NCI-H2081 (cell line): ENCODE measurements around the gene FTSJ1.

Experiments
- DNase-seq, 2 experiments: peaks; one replicate each; lab custom pipeline; 2025; lab: John Stamatoyannopoulos, UW

FTSJ1 gene

GRCh38 chrX:48470833-48471118 lies 5.2 kb upstream of the FTSJ1 start:
- no peak for DNase-seq

DNA sequence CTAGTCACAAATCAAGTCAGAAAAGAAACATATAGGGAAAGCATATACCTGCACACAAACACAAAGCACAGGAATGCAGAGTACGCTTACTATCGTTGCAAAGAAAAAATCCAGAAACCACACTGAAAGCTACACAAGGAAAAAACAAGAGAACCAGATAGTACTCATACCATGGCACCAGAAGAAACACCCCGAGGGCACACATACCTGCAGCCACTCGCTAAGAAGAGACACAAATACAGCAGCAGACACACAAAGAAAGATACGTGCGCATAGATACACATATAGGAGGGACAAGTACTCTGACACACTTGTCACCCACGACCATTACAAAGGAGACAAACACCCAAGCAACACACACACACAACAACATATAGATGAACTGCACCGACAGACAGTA lies 4.5 kb upstream of the FTSJ1 start:
- no peak for DNase-seq

- no peak for DNase-seq
Measured at GRCh38 chrX:48472225-48472624, 3.8 kb upstream of the FTSJ1 start.

DNA sequence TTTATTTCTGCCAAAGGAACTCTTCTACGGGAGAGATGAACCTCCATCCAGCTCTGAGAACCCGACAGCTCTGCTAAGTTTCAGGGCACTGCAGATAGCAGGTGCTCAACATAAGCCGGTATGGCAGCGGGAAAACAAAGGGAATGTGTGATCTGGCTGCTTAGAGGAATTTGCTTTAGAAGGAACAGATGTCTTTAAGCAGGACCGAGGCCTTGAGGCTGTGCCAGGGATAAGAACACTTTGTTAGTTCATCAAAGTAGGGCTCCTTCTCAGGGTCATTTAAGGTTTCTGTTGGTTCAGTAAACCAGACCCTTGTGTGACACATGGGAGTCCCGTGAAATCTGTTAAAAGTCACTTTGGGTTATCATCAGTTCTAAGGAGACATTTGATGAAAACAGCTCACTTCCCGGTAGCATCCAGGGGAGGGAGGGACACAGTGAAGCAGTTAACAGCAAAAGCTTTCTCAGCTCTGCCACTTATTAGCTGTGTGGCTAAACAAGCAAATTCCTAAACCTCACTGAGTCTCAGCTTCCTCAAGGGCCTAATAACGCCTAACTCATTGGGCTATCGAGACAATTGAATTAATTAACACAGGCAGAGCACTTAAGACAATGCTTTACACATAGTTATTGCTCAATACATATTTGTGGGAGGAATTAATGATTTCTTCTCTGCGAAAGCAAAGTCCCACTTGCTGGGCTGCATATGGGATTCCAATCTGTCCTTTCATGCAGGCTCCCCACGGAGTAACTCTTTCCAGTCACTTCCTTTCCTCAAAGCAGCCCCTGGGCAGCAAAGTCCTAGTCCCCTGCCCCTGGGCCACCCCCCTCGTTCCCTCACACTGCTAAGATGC lies 2.9 kb upstream of the FTSJ1 start:
- no peak for DNase-seq

GRCh38 chrX:48473704-48473990 lies 2.4 kb upstream of the FTSJ1 start:
- no peak for DNase-seq

GRCh38 chrX:48474127-48474526 lies 1.9 kb upstream of the FTSJ1 start:
- DNase-seq = no peak

DNA sequence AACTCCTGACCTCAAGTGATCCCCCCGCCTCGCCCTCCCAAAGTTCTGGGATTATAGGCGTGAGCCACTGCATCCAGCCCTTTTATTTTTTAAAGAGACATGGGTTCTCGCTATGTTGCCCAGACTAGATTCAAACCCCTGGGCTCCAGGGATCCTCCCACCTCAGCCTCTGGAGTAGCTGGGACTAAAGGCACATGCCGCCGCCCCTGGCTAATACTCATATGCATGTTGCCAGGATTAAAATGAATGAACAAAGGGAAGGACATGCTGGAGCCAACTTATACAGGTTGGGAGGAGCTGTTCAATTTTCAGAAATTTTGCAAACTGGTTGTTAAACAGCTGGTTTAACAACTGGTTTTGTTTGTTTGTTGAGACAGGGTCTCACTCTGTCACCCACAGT lies 1.4 kb upstream of the FTSJ1 start:
- DNase-seq = no peak

DNA sequence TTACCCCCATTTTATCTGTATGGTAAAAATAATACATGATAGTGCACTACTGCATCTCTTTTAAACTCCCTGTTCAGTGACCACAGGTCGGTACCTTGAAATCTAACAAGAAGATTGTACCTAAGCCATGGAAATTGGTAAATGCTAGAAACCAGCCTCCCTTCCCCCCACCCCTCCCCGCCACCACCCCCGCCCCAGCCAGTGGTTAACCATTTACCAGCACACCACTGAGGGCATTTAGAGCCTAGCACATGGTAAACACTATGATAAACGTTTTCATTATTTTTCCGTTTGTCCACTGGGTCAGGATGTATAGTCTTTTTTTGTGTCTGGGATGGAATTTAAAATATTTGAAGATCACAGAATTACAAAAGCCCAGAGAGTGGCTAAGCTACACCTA lies 703 bp upstream of the FTSJ1 start:
- DNase-seq = no peak

- no peak for DNase-seq
Measured at GRCh38 chrX:48476919-48477318, 920 bp downstream of the FTSJ1 start.

- no peak for DNase-seq
Measured at GRCh38 chrX:48477960-48478755, 2.2 kb downstream of the FTSJ1 start.

DNA sequence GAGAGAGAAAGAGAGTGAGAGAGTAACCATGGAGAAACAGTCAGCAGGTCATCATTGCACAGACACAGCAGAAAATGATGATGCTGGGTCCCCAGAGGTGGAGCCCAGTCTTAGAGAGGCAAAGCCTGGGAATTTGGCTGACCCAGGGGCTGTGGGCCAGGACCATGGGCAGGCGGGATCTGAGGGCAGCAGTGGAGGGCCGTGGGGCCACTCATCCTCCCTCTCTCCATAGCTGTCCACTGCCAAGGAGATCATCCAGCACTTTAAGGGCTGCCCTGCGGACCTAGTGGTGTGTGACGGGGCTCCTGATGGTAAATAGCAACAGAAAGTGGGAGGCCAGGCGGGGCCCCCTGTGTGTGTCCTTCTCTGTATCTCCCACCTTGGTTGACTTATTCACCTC lies 2.8 kb downstream of the FTSJ1 start:
- DNase-seq = no peak

DNA sequence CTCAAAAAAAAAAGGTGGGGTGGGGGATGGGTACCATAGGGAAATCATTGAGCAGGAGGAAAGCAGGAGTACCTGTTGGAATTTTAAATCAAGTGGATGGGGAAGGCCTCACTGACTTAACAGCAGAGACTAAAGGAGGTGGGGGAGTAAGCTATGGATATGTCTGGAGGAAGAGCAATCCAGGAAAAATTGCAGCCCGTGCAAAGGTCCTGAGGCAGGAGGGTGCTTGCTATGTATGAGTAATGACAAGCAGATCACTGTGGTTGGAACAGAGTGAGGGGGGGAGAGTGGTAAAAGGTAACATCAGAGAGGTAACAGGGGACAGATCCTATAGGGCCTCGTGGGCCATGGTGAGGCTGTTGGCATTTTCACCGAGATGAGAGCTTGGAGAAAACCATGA lies 4.1 kb downstream of the FTSJ1 start:
- no peak for DNase-seq

DNA sequence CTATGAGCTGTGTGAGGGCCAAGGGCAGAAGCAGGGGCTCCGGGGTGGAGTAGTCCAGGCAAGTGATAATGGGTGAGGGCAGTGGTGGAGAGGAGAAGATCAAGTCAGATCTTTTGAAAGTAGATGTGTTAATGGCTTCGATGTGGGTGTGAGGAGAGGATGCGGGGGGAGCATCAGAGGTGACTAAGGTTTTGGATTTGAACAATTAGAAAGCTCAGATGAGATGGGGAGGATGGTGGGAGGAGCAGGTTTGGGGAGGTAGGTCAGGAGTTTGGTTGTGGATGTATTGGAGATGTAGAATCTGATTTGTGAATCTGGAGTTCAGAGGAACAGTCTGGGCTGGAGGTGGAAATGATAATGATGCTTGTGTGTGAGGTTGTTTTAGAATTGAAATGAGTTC lies 4.6 kb downstream of the FTSJ1 start:
- no peak for DNase-seq

GRCh38 chrX:48482526-48482925 lies 6.5 kb downstream of the FTSJ1 start:
- no peak for DNase-seq

DNA sequence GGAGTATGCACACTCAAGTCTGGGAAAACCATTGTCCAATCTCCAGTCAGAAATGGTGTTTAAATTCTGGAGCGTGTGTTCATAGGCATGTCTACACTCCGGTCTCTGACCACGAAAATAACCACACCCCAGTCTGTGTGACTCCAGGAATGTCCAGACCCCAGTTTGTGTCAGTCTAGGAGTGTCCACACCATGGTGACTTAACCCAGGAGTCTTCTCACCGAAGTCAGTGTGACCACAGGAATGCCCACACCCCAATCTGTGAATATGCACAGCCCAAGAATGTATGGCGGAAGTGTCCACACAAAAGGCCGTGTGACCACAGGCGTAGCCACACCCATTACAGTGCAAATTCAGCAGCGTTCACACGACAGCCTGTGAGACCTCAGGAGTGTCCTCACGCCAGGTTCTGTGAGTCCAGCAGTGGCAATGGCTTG lies 11.4 kb downstream of the FTSJ1 start:
- DNase-seq = no peak

DNA sequence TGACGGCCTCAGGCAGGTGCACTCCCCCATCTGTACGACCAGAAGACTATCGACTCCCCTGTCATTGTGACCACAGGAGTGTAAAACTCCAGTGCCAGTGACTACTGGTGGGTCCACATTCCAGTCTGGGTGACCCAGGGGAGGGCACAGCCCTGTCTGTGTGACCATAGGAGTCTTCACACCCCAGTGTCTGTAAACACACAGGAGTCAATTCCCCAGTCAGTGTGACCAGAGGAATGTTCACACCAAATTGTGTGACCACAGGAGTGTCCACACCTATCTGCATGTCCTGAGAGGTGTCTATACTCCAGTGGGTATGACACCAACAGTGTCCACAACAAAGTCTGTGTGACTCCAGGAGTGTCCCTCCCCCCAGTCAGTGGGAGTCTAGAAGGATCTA lies 12.0 kb downstream of the FTSJ1 start:
- DNase-seq = no peak

DNA sequence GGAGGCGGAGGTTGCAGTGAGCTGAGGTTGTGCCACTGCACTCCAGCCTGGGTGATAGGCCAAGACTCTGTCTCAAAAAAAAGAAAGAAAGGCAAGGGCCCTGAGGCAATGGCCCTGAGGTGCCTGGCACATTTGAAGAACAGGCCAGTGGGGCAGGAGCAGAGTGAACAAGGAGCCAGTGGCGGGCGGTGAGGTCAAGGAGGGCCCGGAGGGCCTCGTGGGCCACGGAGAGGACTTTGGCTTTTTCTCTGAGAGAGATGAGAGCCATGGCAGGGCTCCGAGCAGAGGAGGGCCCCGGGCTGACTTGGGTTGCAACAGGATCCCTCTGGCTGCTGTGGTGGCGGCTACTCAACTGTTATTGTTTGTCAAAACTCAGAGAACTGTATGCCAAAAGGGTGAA lies 13.3 kb downstream of the FTSJ1 start:
- no peak for DNase-seq

- no peak for DNase-seq
Measured at GRCh38 chrX:48489892-48490291, 13.9 kb downstream of the FTSJ1 start.

DNA sequence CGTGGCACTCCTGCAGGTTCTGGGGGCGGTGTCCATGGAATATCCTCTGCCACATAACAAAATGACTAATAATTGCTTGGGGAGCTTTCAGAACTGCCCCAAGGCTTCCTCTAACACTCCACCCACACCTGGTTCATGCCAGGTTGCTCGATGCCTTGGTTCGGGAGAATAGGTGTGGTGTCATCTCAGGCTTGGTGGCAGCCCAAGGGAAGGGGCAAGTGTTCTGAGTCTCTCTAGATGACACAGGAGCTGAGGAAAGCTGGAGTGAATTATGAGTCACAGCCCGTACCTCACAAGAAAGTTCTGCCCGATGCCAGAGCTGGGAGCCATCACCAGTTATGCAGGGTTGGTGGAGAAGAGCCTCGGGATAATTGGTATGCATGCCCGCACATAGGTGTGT lies 14.7 kb downstream of the FTSJ1 start:
- no peak for DNase-seq

DNA sequence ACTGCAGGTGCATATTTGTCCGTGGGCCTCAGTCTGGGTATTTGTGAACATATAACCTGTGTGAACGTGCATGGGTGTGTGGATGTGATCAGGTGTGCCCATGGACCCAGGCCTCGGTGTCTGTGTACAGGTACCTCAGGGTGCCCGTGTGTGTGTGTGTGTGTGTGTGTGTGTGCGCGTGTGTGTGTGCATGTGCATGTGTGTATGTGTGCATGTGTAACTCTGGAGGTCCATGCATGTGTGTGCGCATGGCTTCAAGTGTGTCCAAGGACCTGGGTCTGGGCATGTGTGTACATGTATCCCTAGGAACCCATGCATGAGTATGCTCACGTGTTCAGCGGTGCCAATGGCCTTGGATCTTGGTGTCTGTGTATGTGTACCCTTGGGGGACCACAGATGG lies 15.8 kb downstream of the FTSJ1 start:
- DNase-seq = no peak

GRCh38 chrX:48492293-48492910 lies 16.4 kb downstream of the FTSJ1 start:
- DNase-seq = no peak

- DNase-seq = peak in 1 of 2 experiments; percentile 17
Measured at GRCh38 chrX:48493890-48494364, 17.9 kb downstream of the FTSJ1 start.

DNA sequence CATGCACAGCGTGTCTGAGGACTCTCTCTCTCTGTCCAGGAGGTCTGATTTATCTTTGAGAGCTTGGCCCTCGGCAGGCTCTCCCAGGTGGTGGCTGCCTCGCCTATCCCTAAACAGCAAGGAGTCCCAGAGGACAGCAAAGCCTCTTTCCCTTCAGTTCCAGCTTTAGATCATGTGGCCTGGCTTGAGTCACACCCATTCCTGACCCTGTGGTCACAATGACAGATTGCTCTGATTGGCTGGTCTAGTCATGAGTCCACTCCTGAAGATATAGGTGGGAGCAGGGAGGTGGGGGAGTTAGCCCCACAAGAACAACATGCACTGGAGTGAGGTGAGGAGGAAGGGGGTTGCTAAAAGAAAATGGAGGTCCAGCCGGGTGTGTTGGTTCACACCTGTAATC lies 20.7 kb downstream of the FTSJ1 start:
- DNase-seq = no peak
